Fibroblast of lung (primary cell): ENCODE measurements around the gene TUBGCP4. TPM values are rescaled to one million over a fixed set of nuclear protein-coding genes. Genes with fewer than 3 reads are reported as not detected.
"Not testable (repeated sequence)": the region's sequence is repeated elsewhere in the genome, so short reads cannot be mapped to it uniquely, and the experiment has no call there.

Source experiments
- DNase-seq, 2 donors: peaks; one replicate each; pipeline versions ENCODE4 v3.0.0 to v3.0.0-alpha.2; 2010; ENCODE audit warnings: low read depth in 2 of 2
- H2AFZ ChIP-seq: 2 replicates; pipeline ENCODE4 v1.5.1; 2012; ENCODE audit warnings: low read length, control low read depth, inconsistent platforms
- H3K27ac ChIP-seq: 2 replicates; pipeline ENCODE4 v1.5.1; 2011; ENCODE audit warnings: low read length, control low read depth; ENCODE audit not compliant: insufficient read depth
- H3K27me3 ChIP-seq: 2 replicates; pipeline ENCODE4 v1.5.1; 2011; ENCODE audit warnings: mild to moderate bottlenecking, low read length; ENCODE audit not compliant: control insufficient read depth, insufficient read depth
- H3K36me3 ChIP-seq: 2 replicates; pipeline ENCODE4 v1.5.1; 2011; ENCODE audit warnings: low read length; ENCODE audit not compliant: control insufficient read depth, insufficient read depth
- H3K4me1 ChIP-seq: 2 replicates; pipeline ENCODE4 v1.5.1; 2011; ENCODE audit warnings: low read length; ENCODE audit not compliant: control insufficient read depth, insufficient read depth; ENCODE audit errors: extremely low read depth
- H3K4me2 ChIP-seq: 2 replicates; pipeline ENCODE4 v1.5.1; 2011; ENCODE audit warnings: low read length, control low read depth; ENCODE audit not compliant: insufficient read depth; ENCODE audit errors: extremely low read depth
- H3K4me3 ChIP-seq, 4 experiments: fragments of 200-600 bp in 1 of 4; sonication (generic) in 1 of 4; replicated peaks in 1 of 4; 2 replicates each; pipeline ENCODE4 v1.5.1; 2011 to 2016; ENCODE audit warnings: low read length in 4 of 4, low read depth in 3 of 4, mild to moderate bottlenecking in 3 of 4, control low read depth in 2 of 4, inconsistent platforms in 1 of 4, mixed read lengths in 1 of 4; ENCODE audit not compliant: insufficient read depth in 1 of 4; ENCODE audit errors: control extremely low read depth in 1 of 4
- H3K79me2 ChIP-seq: 2 replicates; pipeline ENCODE4 v1.5.1; 2012; ENCODE audit warnings: mild to moderate bottlenecking, low read length, inconsistent platforms; ENCODE audit not compliant: control insufficient read depth, insufficient read depth
- H3K9ac ChIP-seq: 2 replicates; pipeline ENCODE4 v1.5.1; 2011; ENCODE audit warnings: mild to moderate bottlenecking, low read length, control low read depth; ENCODE audit not compliant: insufficient read depth
- H3K9me3 ChIP-seq: 2 replicates; pipeline ENCODE4 v1.5.1; 2012; ENCODE audit warnings: low read depth, low read length; ENCODE audit not compliant: control insufficient read depth, insufficient read depth
- H4K20me1 ChIP-seq: 2 replicates; pipeline ENCODE4 v1.5.1; 2011; ENCODE audit warnings: low read length; ENCODE audit not compliant: control insufficient read depth, insufficient read depth; ENCODE audit errors: extremely low read depth
- CTCF ChIP-seq, 2 donors: IDR thresholded peaks in 1 of 2; conservative IDR thresholded peaks in 1 of 2; 1 replicate in 1 of 2; 2 replicates in 1 of 2; pipeline ENCODE4 v1.5.1; 2011 to 2012; ENCODE audit warnings: low read length in 2 of 2, control low read depth in 1 of 2, inconsistent platforms in 1 of 2, low read depth in 1 of 2, mild to moderate bottlenecking in 1 of 2
- EZH2 ChIP-seq: IDR thresholded peaks from 2 replicates; pipeline ENCODE4 v1.5.1; 2012; ENCODE audit warnings: low read length, control low read depth, mild to moderate bottlenecking; ENCODE audit errors: missing control alignments
- polyA plus RNA-seq, 2 donors: library from polyadenylated mRNA; depleted of rRNA in 1 of 2; stranded (reverse) in 1 of 2; unstranded in 1 of 2; fragments of >200 nt; gene quantifications; 2 replicates each; pipeline ENCODE4 v1.2.1, GENCODE V29; 2011 to 2012; ENCODE audit warnings: missing spikeins in 1 of 2
- total RNA-seq: library from RNA; depleted of rRNA; stranded (reverse); fragments of >200 nt; gene quantifications from 2 replicates; pipeline ENCODE4 v1.2.1, GENCODE V29; 2014

TUBGCP4 gene
- total and polyA plus RNA-seq, 2 donors (not counting 1 experiment from before 2014, with no cell fraction given), result 8.3 to 17.2 TPM

DNA sequence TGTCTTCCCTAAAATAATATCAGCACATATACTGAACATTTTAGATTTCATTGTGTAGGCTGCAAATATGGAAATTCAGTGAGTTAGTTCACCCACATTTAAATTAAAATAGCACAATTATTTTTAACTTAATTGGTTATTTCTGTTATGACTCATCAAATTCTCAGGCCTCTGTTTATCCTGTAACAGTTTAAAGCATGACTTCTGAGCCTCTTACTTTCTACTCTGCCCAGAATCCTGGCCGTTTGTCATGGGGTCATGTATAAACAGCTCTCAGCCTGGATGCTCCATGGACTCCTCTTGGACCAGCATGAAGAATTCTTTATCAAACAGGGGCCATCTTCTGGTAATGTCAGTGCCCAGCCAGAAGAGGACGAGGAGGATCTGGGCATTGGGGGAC is 12.2 kb downstream of the TUBGCP4 start:
- Histone ChIP-seq H3K36me3 (peaks cover 4% of the 10 kb centered on the region), H3K79me2 (no peaks in the 10 kb centered on the region), H3K4me1 (no peaks in the 10 kb centered on the region), H3K4me3 (no peak overlapping the region), H4K20me1 (no peaks in the 10 kb centered on the region), H3K9ac (no peak overlapping the region), H3K9me3 (no peaks in the 10 kb centered on the region), H2AFZ (no peak overlapping the region), H3K4me2 (no peak overlapping the region), H3K27ac (no peak overlapping the region), H3K27me3 (no peaks in the 10 kb centered on the region)
- TF ChIP-seq EZH2, result no peak
- no peak for TF ChIP-seq CTCF (conservative IDR thresholded peaks at IDR 0.05 in 1 of 2, IDR thresholded peaks at IDR 0.05 in 1 of 2; ENCODE audit: low read depth in 1 of 2, low read length in 2 of 2)
- DNase-seq, result peak; percentile 37 to 50

- no peak overlapping the region for H3K9ac ChIP-seq
- H3K4me2 ChIP-seq, result no peak overlapping the region
- TF ChIP-seq EZH2 (no peak), CTCF (conservative IDR thresholded peaks at IDR 0.05 in 1 of 2, IDR thresholded peaks at IDR 0.05 in 1 of 2; ENCODE audit: low read depth in 1 of 2, low read length in 2 of 2) (no peak)
- peaks cover 7% of the 10 kb centered on the region for H3K36me3 ChIP-seq
- no peaks in the 10 kb centered on the region for H3K4me1 ChIP-seq
- no peak overlapping the region for H3K4me3 ChIP-seq
- no peak overlapping the region for H3K27ac ChIP-seq
- no peaks in the 10 kb centered on the region for H3K27me3 ChIP-seq
- no peaks in the 10 kb centered on the region for H4K20me1 ChIP-seq
- peak; percentile 35 to 49 for DNase-seq
- H2AFZ ChIP-seq, result no peak overlapping the region
- no peaks in the 10 kb centered on the region for H3K79me2 ChIP-seq
- H3K9me3 ChIP-seq, result no peaks in the 10 kb centered on the region
These were observed 19.8 kb downstream of the TUBGCP4 start for GRCh38 chr15:43390723-43391122.

GRCh38 chr15:43393592-43393991 is 22.7 kb downstream of the TUBGCP4 start:
- not testable (repeated sequence) for H4K20me1 ChIP-seq, H3K79me2 ChIP-seq, H3K4me2 ChIP-seq, H3K4me1 ChIP-seq, H3K36me3 ChIP-seq, H3K4me3 ChIP-seq, H2AFZ ChIP-seq, H3K27ac ChIP-seq, H3K9ac ChIP-seq, H3K9me3 ChIP-seq, DNase-seq, H3K27me3 ChIP-seq
